Transverse colon (tissue), 4 donors: Measurements from ENCODE around the gene CELA2A.
"Not testable (repeated sequence)": the region's sequence is repeated elsewhere in the genome, so short reads cannot be mapped to it uniquely, and the experiment has no call there.

Experiments
- CTCF ChIP-seq, 5 experiments: fragments of 200-600 bp in 3 of 5; fragments of 450-650 bp in 2 of 5; sonication (generic) in 3 of 5; IDR thresholded peaks; 1 replicate in 2 of 5; 2 replicates in 3 of 5; pipeline ENCODE4 v1.5.1; 2016 to 2017; ENCODE audit warnings: antibody characterized with exemption in 5 of 5, inconsistent platforms in 3 of 5, mild to moderate bottlenecking in 2 of 5, moderate library complexity in 1 of 5
- EP300 ChIP-seq: sonication (generic); formaldehyde crosslinking; IDR thresholded peaks from one replicate; pipeline ENCODE4 v1.6.1; 2017; ENCODE audit warnings: antibody characterized with exemption, low read depth
- POLR2A ChIP-seq: fragments of 450-650 bp; IDR thresholded peaks from one replicate; pipeline ENCODE4 v1.6.1; 2016; ENCODE audit warnings: antibody characterized with exemption, mild to moderate bottlenecking, moderate library complexity
- POLR2AphosphoS5 ChIP-seq, 3 donors: sonication (generic); formaldehyde crosslinking; IDR thresholded peaks; one replicate each; pipeline ENCODE4 v1.6.1; 2016; ENCODE audit warnings: antibody characterized with exemption in 3 of 3

GRCh38 chr1:15491010-15491409, 34.5 kb downstream of the CELA2A start:
- TF ChIP-seq CTCF (IDR thresholded peaks at IDR 0.05); EP300; POLR2A; POLR2AphosphoS5 (IDR thresholded peaks at IDR 0.05): not testable (repeated sequence)
